ENCODE data around the gene ACLY.

Gene ACLY

DNA sequence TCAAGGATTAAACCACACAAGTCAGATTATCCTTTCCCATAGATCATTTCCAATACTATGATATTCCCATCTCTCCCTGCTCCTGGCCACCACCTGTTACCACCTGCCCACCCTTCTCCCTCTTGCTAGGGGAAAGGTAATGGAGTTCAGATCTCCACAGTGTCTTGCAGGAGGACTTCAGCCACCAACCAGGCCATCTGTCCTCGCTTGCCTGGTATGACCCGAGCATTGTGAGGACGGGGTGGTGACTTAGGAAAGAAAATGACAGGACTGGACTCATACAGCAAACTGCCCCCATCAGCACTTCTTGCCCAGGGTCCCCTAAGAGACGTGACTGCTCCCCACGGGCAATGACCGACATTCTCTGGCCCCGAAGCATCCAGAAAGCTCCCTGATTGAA is 95.2 kb downstream of the ACLY start:
- DNase-seq = no peak

GRCh38 chr17:41823141-41823524 is 95.6 kb downstream of the ACLY start:
- DNase-seq = no peak

DNA sequence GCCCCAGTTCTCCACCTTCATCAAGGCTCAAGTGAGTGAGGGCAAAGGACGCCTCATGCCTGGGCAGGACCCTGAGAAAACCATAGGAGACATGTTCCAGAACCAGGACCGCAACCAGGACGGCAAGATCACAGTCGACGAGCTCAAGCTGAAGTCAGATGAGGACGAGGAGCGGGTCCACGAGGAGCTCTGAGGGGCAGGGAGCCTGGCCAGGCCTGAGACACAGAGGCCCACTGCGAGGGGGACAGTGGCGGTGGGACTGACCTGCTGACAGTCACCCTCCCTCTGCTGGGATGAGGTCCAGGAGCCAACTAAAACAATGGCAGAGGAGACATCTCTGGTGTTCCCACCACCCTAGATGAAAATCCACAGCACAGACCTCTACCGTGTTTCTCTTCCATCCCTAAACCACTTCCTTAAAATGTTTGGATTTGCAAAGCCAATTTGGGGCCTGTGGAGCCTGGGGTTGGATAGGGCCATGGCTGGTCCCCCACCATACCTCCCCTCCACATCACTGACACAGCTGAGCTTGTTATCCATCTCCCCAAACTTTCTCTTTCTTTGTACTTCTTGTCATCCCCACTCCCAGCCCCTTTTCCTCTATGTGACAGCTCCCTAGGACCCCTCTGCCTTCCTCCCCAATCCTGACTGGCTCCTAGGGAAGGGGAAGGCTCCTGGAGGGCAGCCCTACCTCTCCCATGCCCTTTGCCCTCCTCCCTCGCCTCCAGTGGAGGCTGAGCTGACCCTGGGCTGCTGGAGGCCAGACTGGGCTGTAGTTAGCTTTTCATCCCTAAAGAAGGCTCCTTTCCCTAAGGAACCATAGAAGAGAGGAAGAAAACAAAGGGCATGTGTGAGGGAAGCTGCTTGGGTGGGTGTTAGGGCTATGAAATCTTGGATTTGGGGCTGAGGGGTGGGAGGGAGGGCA is 96.3 kb downstream of the ACLY start:
- no peak for DNase-seq

GRCh38 chr17:41821776-41822175 is 97.0 kb downstream of the ACLY start:
- no peak for DNase-seq

- no peak for DNase-seq
Observed at GRCh38 chr17:41818024-41818423, 100.7 kb downstream of the ACLY start.

Data from activated T-cell treated with anti-CD3 and anti-CD28 coated beads, Interleukin-2, amount 50 U/mL, for 1 hour (primary cell).